Gastroesophageal sphincter (tissue), 2 donors: ENCODE results near the gene GBX1.

Experiments
- POLR2A ChIP-seq, 2 donors: fragments of 450-650 bp; IDR thresholded peaks; one replicate each; pipeline ENCODE4 v1.6.1; 2017; ENCODE audit warnings: antibody characterized with exemption in 2 of 2, mild to moderate bottlenecking in 2 of 2, moderate library complexity in 1 of 2
- POLR2AphosphoS5 ChIP-seq: sonication (generic); formaldehyde crosslinking; IDR thresholded peaks from one replicate; pipeline ENCODE4 v1.6.1; 2017; ENCODE audit warnings: antibody characterized with exemption

- TF ChIP-seq POLR2AphosphoS5 (no peak), POLR2A (IDR thresholded peaks at IDR 0.05) (no peak)
Observed at GRCh38 chr7:151139071-151139790, 28.3 kb downstream of the GBX1 start.
